Measurements from ENCODE around the gene SNIP1.
"Not testable (repeated sequence)": the region's sequence is repeated elsewhere in the genome, so short reads cannot be mapped to it uniquely, and the experiment has no call there.

Gene SNIP1

DNA sequence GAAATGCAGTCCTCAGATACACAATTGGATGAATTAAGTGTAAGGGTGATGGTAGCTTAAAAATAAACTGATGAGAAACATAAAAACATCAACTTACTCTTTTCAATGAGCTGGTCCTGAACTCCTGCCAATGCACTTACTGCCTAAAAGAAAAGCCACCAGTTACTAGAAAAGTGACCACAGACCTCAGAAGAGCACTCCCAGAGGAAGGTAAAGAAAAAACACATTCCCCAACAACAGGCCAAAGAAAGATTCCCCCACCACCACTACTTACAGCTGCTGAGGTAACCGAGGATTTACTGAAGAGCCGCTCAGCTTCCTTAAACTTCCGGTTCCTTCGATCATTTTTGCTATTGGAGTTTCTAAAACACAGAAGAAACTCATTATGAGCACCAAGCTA, 44.9 kb downstream of the SNIP1 start:
- peak; percentile 31 to 38 for DNase-seq

DNA sequence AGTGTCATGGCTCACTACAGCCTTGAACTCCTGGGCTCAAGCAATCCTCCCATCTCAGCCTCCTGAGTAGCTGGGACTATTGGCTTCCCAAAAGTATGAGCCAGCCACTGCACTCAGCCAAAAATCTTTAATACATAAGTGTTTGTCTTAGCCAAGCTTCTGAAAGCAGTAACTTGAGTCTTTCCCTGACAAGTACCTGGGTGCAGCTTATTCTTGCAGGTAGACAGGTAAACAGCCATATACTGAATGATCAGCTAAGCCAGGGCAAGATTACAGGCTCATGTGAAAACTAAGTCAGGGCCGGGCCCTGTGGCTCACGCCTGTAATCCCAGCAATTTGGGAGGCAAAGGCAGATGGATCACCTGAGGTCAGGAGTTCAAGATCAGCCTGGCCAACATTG, 47.4 kb downstream of the SNIP1 start:
- no peak for DNase-seq

DNA sequence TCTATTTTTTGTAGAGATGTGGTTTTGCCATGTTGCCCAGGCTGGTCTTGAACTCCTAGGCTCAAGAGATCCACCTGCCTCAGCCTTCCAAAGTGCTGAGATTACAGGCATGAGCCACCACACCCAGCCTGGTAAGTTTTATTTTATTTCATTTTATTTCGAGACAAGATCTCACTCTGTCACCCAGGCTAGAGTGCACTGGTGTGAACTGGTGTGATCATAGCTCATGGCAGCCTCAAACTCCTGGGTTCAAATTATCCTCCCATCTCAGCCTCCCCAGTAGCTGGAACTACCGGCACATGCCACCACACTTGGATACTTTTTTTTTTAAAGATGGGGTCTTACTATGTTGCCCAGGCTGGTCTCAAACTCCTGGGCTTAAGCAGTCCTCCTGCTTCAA, 51.3 kb downstream of the SNIP1 start:
- not testable (repeated sequence) for DNase-seq

DNA sequence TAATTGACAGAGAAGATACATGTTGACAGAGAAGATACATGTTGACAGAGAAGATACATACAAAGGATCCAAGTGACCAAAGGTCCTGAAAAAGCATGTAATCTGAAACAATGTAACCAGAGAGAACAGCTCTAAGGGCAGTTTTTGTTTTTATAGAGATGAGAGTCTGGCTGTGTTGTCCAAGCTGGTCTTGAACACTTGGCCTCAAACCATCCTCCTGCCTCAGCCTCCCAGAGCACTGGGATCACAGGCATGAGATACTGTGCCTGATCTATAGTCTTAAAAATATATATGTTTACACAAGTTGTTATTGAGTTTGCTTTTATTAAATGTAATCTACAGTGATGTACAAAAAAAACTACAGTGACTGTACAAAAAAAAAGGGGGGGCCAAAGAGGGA, 52.0 kb downstream of the SNIP1 start:
- DNase-seq, result no peak

DNA sequence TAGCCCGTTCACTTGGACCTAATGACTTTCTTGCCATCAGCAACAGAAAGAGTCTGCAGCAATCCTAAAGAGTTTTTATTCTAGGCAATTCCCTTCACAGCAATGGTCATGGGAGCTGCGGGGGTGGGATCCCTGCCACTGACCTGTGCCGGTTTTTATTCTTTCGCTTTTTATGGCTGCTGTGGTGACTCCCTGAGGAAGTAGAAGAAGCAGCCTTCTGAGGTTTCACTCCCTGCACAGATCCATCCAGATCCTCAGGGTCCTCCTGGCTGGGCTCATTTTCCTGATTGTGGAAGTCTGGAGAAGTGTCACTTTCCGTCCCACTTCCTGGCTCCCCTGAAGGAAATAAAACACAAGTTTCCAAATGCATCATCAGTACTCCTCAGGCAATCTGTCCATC, 52.4 kb downstream of the SNIP1 start:
- DNase-seq, result no peak

DNA sequence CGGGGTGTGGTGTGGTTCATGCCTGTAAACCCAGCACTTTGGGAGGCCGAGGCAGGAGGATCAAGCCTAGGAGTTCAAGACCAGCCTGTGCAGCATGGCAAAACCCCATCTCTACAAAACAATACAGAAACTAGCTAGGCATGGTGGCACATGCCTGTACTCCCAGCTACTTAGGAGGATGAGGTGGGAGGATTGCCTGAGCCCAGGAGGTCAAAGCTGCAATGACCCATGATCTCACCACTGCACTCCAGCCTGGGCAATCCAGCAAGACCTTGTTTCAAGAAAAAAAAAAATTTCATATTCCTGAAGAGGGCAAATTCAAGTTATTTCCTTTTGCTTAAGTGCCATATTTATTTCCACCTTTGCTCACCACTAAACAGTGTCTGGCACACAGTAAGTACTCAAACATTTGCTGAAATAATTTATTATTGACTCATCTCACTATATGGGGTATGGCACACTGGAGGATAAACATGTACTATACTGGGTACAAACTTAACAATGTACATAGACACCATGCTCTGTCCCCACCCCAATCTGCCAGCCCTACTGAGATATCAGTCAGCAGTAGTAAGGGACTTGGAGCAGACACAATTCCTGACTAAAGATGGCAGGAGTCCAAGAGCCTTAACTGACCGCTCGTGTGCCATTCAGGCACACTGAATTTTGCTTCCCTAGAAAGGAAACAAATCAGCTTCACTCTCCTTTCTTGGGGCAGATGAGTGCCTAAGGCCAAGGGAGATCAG, 55.0 kb downstream of the SNIP1 start:
- no peak for DNase-seq

DNA sequence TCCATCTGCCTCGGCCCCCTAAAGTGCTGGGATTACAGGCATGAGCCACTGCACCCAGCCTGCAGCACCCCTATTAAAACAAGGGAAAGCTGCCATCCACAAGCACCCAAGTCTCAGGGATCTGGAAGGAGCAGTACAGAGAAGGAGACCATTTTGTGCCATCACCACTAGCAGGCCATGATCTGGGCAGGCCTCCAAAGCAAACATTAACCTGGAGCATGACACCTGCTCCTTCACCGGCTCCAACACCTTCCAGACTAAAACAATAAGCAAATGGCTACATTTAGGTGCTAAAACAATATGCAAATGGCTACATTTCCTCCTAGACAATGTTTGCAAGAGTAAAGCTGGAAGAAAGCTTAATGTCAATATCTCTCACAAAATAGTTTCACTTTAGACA, 56.3 kb downstream of the SNIP1 start:
- no peak for DNase-seq

DNA sequence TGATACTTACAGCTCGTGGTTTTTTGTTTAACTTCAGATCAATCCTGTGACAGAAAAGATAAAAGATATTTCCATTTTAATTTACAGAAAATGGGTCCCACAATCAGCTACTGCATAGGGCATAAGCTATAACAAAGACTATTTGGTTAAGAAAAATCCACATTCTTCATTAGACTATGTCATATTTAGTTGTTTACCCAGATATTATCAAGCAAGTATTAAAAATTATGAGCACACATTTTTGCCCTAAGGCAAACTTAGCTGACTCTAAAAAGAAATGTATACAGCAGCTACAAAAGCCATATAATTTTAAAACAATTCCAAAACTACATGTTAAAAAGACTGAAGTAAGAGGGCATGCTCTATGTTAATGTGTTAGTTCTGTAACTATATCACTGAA, 58.2 kb downstream of the SNIP1 start:
- DNase-seq, result no peak

DNA sequence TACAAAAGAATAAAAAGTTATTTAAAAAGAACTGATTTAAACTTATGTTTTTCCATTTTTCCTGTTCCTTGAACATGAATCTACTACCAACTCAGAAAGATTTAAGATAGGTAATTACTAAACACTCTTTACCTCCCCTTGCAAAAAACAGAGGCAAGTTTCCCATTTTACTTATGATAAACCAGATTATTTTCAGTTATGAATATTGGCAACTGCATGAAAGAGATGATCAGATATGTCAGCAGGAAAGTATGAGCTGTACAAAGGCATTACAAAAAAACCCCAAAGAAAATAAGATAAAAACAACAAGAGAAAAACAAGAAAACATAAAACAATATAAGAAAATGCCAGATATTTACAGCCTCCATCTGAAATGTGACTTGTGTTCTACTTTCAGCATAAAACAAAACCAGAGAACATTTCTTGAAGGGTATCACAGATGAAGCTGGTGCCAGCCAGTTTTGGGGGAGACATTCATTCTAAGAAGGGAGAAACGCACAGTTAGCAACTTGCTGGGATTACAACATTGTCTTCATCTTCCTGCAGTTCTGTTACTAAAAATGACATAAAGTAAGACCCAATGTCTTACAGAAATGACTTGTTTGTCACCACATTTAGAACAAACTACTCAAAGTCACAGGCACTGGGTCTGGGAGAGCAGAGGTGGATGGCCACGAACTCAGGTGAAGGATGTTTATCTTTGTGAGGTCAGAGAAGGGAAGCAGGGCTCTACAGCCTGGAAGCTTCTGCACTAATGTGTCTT, 60.6 kb downstream of the SNIP1 start:
- no peak for DNase-seq

DNA sequence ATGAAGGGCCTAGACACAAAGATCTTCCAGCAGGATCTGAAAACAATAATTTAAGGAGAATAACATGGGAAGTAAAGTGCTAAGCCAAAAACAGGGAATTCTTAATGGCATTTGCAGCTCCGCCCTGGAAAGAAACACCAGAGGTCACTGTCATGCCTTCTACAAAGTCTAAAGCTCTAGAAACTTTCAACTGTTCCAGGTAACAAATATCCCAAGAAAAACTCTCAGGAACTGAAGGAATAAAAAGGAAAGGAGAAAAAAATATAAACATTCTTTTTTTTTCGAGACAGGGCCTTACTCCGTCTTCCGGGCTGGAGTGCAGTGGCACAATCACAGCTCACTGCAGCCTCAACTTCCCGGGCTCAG, 66.5 kb downstream of the SNIP1 start:
- DNase-seq, result no peak

DNA sequence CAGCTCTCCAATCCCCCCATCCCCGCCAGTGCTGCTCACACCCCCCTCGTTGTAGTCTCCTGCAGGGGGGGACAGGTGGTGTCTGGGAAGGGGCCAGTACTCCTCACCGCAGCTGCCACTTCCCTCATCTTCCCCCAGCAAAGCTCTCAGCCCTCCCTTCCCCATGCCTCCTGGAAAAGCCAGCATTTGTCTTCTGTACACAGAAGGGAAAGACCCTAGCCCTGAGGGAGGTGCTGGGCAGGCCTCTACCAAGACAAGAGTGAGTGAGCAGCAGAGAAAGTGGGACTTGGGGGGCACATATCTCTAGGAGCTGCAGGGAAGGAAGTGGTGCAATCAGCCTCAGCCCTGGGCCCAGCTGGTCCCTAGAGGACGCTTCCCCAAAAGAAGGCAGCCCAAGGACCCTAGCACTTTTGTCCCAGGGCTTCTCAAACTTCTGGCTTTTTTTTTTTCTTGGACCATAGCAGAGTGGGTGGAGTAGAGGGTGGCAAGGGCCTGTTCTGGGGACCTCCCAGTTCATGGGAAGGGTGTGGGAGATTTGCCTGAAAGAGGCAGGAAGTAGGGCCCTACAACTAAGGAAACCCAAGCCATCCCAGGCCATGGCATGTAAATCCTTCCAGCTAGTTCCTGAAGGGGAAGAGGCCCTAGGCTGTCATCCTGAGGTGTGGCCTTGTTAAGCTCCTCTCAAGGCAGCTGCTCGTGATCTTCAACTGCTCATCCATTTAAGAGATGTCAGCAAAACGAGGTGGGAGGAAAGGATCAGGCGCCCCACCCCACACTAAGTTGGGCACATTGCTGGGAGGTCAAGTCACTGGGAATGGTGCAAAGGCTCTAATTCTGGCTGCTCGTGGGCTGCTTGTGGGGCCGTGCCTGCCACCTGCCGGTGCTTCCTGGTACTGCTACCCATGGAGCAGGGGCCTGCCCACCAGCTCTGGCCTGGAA, 67.1 kb downstream of the SNIP1 start:
- peak; percentile 62 to 64 for DNase-seq

DNA sequence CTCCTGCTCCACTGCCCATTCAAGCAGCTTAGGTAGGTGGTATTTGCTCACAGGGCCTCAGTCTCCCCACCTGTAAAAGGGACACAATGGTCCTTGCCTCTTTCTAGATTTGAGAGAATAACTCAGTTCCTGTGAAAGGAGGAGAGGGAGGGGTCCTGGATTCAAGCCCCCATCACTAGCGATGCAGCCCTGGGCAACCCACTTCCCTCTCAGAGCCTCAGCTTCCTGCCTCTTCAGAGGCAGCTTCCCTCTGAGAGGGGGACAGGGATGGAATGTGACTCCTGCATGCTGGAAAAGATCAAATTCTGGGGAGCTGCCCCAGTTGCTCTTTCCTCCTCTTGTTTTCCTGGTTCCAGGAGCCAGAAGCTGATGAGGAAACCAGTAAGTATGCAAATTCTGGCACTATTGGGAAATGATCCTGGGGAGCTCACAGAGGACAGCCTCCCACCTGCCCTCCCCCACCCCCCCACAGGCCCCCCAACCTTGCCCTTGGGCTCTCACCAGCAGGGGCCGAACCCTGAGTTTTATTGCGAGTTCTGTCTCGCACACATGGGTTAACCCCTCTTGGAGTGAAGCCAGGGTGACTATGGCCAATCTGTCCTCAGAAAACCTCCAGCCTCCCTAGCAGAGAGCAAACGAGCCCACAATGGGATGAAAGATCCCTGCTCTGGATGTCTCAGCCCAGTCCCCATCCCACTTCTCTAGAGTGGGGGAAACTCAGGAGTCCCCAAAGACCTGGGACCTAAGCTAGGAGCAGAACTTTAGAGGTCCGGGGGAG, 68.0 kb downstream of the SNIP1 start:
- DNase-seq, result no peak

All from AML-193 (cell line).